K562 (cell line): ENCODE data around the gene ASPDH. TPM values are rescaled to one million over a fixed set of nuclear protein-coding genes. Genes with fewer than 3 reads are reported as not detected.

Source experiments
- ATAC-seq: fragments of 200-7000 bp; cut with Tn5 transposase; 3 replicates; pipeline ENCODE4 v1.9.1; 2020; ENCODE audit warnings: moderate library complexity
- BruUV-seq: library from RNA; stranded (reverse); fragments of 400-500 nt; replicated peaks from 2 replicates; lab custom pipeline; 2021; lab: Mats Ljungman, UMichigan
- CTCF ChIA-PET: fragments of 300-600 bp; formaldehyde crosslinking; extraction: SDS; loops from one replicate; lab custom pipeline; 2021; ENCODE audit warnings: low intra/inter-chr PET ratio; lab: Yijun Ruan, JAX
- POLR2A ChIA-PET: fragments of 300-600, 350-650 bp; sonication (Branson Sonifier 250); formaldehyde crosslinking; extraction: SDS; loops from one replicate; lab custom pipeline; 2021; ENCODE audit warnings: antibody characterized with exemption, inconsistent platforms; lab: Yijun Ruan, JAX
- DNase-seq, 4 experiments: peaks; one replicate each; pipeline versions ENCODE4 v3.0.0 to v3.0.0-alpha.2; 2011 to 2018; ENCODE audit warnings: low spot score in 3 of 4, mixed read lengths in 3 of 4; ENCODE audit errors: extremely low read depth in 1 of 4
- FAIRE-seq: peaks from 2 replicates; lab custom pipeline; 2011; peaks lifted over from hg19 to GRCh38; lab: Jason Lieb, UNC
- H2AFZ ChIP-seq: 2 replicates; pipeline ENCODE4 v1.6.0; 2011; ENCODE audit warnings: low read depth, low read length, control low read depth, inconsistent platforms
- H3K27ac ChIP-seq: fragments of 200-600 bp; 3 replicates; pipeline ENCODE4 v1.8.0; 2011; ENCODE audit warnings: low read depth, mild to moderate bottlenecking, control low read depth, inconsistent platforms, low read length, moderate library complexity, mixed read lengths; ENCODE audit errors: extremely low read depth
- H3K27me3 ChIP-seq, 2 experiments: fragments of 300-600 bp in 1 of 2; 2 replicates in 1 of 2; 3 replicates in 1 of 2; pipeline versions ENCODE4 v1.6.0 to v1.8.0; 2011; ENCODE audit warnings: inconsistent platforms in 2 of 2, low read length in 2 of 2, mild to moderate bottlenecking in 1 of 2, mixed read lengths in 1 of 2, moderate library complexity in 1 of 2; ENCODE audit not compliant: control insufficient read depth in 2 of 2, insufficient read depth in 2 of 2
- H3K36me3 ChIP-seq: fragments of 300-600 bp; 3 replicates; pipeline ENCODE4 v1.8.0; 2011; ENCODE audit warnings: mild to moderate bottlenecking, low read length, inconsistent platforms; ENCODE audit not compliant: control insufficient read depth, insufficient read depth
- H3K4me1 ChIP-seq, 2 experiments: fragments of 200-600 bp in 1 of 2; replicated peaks in 1 of 2; 2 replicates in 1 of 2; 3 replicates in 1 of 2; pipeline versions ENCODE4 v1.5.1 to v1.8.0; 2011; ENCODE audit warnings: inconsistent platforms in 2 of 2, low read length in 2 of 2, mild to moderate bottlenecking in 1 of 2, mixed read lengths in 1 of 2, moderate library complexity in 1 of 2; ENCODE audit not compliant: control insufficient read depth in 2 of 2, insufficient read depth in 2 of 2
- H3K4me2 ChIP-seq: 2 replicates; pipeline ENCODE4 v1.6.1; 2011; ENCODE audit warnings: low read length, control low read depth, inconsistent platforms, mixed read lengths; ENCODE audit not compliant: insufficient read depth
- H3K4me3 ChIP-seq: fragments of 200-600 bp; sonication (generic), shearing (Covaris generic); 2 replicates; pipeline ENCODE4 v1.5.1; 2016; ENCODE audit warnings: control low read depth, inconsistent platforms
- H3K79me2 ChIP-seq: fragments of 200-600 bp; 3 replicates; pipeline ENCODE4 v1.8.0; 2011; ENCODE audit warnings: low read length, inconsistent platforms; ENCODE audit not compliant: control insufficient read depth, insufficient read depth
- H3K9ac ChIP-seq, 2 experiments: 2 replicates each; pipeline versions ENCODE4 v1.6.0 to v1.6.1; 2011; ENCODE audit warnings: low read depth in 2 of 2, low read length in 2 of 2, control low read depth in 1 of 2, inconsistent platforms in 1 of 2, mild to moderate bottlenecking in 1 of 2, mixed read lengths in 1 of 2; ENCODE audit not compliant: insufficient read depth in 1 of 2
- H3K9me1 ChIP-seq: one replicate; pipeline ENCODE4 v1.6.0; 2011; ENCODE audit warnings: inconsistent platforms, mild to moderate bottlenecking, low read length, moderate library complexity; ENCODE audit not compliant: control insufficient read depth, insufficient read depth
- H3K9me3 ChIP-seq: replicated peaks from 2 replicates; pipeline ENCODE4 v1.5.1; 2011; ENCODE audit warnings: low read depth, low read length, inconsistent platforms; ENCODE audit not compliant: control insufficient read depth, insufficient read depth
- H4K20me1 ChIP-seq: replicated peaks from 2 replicates; pipeline ENCODE4 v1.6.1; 2011; ENCODE audit warnings: low read length, inconsistent platforms, mixed read lengths; ENCODE audit not compliant: control insufficient read depth, insufficient read depth
- GATAD2B ChIP-seq: fragments of 450-650 bp; IDR thresholded peaks from 2 replicates; pipeline ENCODE4 v1.6.1; 2017; ENCODE audit warnings: mild to moderate bottlenecking, borderline replicate concordance
- JUNB ChIP-seq: fragments of 450-650 bp; formaldehyde crosslinking; conservative IDR thresholded peaks from 2 replicates; pipeline ENCODE4 v1.4.0; 2020; ENCODE audit warnings: mild to moderate bottlenecking
- PRPF4 ChIP-seq: fragments of 200-400 bp; formaldehyde crosslinking; IDR thresholded peaks from one replicate; pipeline ENCODE4 v1.6.1; 2017; ENCODE audit warnings: low read length, low read depth, mild to moderate bottlenecking; ENCODE audit not compliant: insufficient read depth, poor library complexity, severe bottlenecking
- PYGO2 ChIP-seq: fragments of 450-650 bp; IDR thresholded peaks from 2 replicates; pipeline ENCODE4 v1.6.1; 2016; ENCODE audit warnings: mild to moderate bottlenecking, missing genetic modification characterization, moderate library complexity, missing compliant biosample characterization
- RAD21 ChIP-seq, 2 experiments: fragments of 250-450 bp in 1 of 2; fragments of 450-650 bp in 1 of 2; sonication (Bioruptor Pico) in 1 of 2; formaldehyde crosslinking in 1 of 2; IDR thresholded peaks in 1 of 2; conservative IDR thresholded peaks in 1 of 2; 2 replicates each; pipeline versions ENCODE4 v1.4.0 to v1.8.0; 2020 to 2022; ENCODE audit warnings: mild to moderate bottlenecking in 2 of 2, moderate library complexity in 1 of 2
- SAP30 ChIP-seq: fragments of 200-600 bp; sonication (generic); IDR thresholded peaks from 2 replicates; pipeline ENCODE4 v1.6.1; 2012; ENCODE audit warnings: borderline replicate concordance, low read depth, mild to moderate bottlenecking, moderate library complexity, low read length, control low read depth, inconsistent platforms; ENCODE audit not compliant: insufficient read depth, poor library complexity, severe bottlenecking
- STAT5A ChIP-seq: IDR thresholded peaks from 2 replicates; pipeline ENCODE4 v1.6.1; 2012; ENCODE audit warnings: low read length, inconsistent platforms, borderline replicate concordance
- WGBS: fragments of 100-300 bp; shearing (Covaris generic); methylation state at CpG from one replicate; pipeline ENCODE4 v1.1.6; 2016; ENCODE audit warnings: low coverage, mixed read lengths; ENCODE audit not compliant: insufficient coverage; ENCODE audit errors: missing lambda C conversion rate; 5-methylcytosine and 5-hydroxymethylcytosine counted together
- in situ Hi-C: fragments of 300-500 bp; cut with MboI; formaldehyde crosslinking; loops from 4 replicates; pipeline ENCODE4 v1.15.0; 2018; ENCODE audit warnings: inconsistent platforms, mixed read lengths
- intact Hi-C: fragments of 100-400 bp; cut with micrococcal nuclease; formaldehyde crosslinking; loops from 2 replicates; pipeline ENCODE4 v1.14.2; 2022
- polyA plus RNA-seq, 8 experiments: library from polyadenylated mRNA; depleted of rRNA in 4 of 8; stranded (reverse) in 5 of 8; unstranded in 3 of 8; fragments of >200 nt; fragmentation: Nextera tagmentation in 2 of 8; fragmentation: Illumina TruSeq in 1 of 8; extraction: Ambion mirVana in 2 of 8; extraction: Trizol in 1 of 8; gene quantifications; 2 replicates each; pipeline versions ENCODE4 v1.2.1 to v1.2.3, GENCODE V29; 2011 to 2014; ENCODE audit warnings: inconsistent platforms in 1 of 8, missing spikeins in 1 of 8
- total RNA-seq, 7 experiments: library from RNA; depleted of rRNA in 6 of 7; stranded (reverse); fragments of >200 nt in 6 of 7; fragmentation: Illumina TruSeq in 2 of 7; extraction: Trizol in 2 of 7; gene quantifications; 2 replicates each; pipeline versions ENCODE4 v1.2.1 to v1.2.3, GENCODE V29; 2011 to 2021; ENCODE audit warnings: low replicate concordance in 1 of 7
- TF ChIP-seq, protein P1 (sequence below): fragments of 450-650 bp; IDR thresholded peaks from one replicate; pipeline ENCODE4 v1.6.1; 2018; ENCODE audit warnings: mild to moderate bottlenecking, moderate library complexity; ENCODE audit not compliant: partially characterized antibody
- TF ChIP-seq, protein P2 (sequence below): fragments of 250-450 bp; sonication (Bioruptor Pico); IDR thresholded peaks from 2 replicates; pipeline ENCODE4 v1.4.0; 2020; ENCODE audit warnings: mild to moderate bottlenecking, moderate library complexity

Gene ASPDH
- total and polyA plus RNA-seq, 9 of the 15 experiments (the other 6 are each of a cell fraction or from before 2014, with no cell fraction given) = not detected

DNA sequence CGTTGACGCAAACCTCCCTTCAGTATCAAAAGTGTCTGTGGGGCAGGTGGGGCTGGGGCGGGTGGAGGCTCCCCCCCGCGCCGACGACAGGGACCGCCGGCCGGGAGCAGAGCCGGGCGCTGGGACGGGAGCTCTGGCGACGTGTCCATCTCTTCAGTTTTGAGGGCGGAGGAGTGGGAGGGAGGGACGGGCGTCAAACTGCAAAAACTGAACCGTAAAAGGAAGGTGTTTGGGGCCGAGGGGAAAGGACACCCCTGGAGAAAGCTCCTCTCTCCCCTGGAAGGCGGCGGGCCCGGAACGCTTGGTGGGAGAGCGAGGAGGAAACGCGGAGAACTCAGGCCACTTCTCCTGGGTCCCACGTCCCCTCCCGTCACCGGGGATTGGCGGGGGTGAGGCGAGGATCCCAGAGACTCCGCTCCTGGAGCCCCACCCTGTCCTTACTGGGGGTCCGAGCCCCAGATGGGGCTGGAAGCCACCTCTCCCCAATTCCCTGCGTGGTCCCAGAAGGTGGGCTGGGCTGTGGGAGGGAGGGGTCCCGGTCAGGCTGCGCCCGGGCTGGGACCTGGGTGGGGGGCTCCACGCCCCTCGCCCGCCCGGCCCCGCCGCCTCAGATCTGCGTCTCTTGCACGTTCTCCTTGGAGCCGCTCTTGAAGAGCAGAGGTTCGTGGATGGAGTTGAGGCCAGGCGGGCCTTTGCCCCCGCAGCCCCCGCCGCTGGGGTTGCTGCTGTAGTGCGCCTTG lies 3.4 kb upstream of the ASPDH start:
- TF ChIP-seq RAD21 (CRISPR knock-in tag; conservative IDR thresholded peaks at IDR 0.05 in 1 of 2, IDR thresholded peaks at IDR 0.05 in 1 of 2) = no peak
- TF ChIP-seq JUNB = no peak
- TF ChIP-seq STAT5A = no peak
- TF ChIP-seq, protein P1, sequence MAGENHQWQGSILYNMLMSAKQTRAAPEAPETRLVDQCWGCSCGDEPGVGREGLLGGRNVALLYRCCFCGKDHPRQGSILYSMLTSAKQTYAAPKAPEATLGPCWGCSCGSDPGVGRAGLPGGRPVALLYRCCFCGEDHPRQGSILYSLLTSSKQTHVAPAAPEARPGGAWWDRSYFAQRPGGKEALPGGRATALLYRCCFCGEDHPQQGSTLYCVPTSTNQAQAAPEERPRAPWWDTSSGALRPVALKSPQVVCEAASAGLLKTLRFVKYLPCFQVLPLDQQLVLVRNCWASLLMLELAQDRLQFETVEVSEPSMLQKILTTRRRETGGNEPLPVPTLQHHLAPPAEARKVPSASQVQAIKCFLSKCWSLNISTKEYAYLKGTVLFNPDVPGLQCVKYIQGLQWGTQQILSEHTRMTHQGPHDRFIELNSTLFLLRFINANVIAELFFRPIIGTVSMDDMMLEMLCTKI = no peak
- TF ChIP-seq PRPF4 = no peak
- TF ChIP-seq SAP30 = no peak
- no peak for TF ChIP-seq PYGO2 (tag)
- TF ChIP-seq, protein P2, sequence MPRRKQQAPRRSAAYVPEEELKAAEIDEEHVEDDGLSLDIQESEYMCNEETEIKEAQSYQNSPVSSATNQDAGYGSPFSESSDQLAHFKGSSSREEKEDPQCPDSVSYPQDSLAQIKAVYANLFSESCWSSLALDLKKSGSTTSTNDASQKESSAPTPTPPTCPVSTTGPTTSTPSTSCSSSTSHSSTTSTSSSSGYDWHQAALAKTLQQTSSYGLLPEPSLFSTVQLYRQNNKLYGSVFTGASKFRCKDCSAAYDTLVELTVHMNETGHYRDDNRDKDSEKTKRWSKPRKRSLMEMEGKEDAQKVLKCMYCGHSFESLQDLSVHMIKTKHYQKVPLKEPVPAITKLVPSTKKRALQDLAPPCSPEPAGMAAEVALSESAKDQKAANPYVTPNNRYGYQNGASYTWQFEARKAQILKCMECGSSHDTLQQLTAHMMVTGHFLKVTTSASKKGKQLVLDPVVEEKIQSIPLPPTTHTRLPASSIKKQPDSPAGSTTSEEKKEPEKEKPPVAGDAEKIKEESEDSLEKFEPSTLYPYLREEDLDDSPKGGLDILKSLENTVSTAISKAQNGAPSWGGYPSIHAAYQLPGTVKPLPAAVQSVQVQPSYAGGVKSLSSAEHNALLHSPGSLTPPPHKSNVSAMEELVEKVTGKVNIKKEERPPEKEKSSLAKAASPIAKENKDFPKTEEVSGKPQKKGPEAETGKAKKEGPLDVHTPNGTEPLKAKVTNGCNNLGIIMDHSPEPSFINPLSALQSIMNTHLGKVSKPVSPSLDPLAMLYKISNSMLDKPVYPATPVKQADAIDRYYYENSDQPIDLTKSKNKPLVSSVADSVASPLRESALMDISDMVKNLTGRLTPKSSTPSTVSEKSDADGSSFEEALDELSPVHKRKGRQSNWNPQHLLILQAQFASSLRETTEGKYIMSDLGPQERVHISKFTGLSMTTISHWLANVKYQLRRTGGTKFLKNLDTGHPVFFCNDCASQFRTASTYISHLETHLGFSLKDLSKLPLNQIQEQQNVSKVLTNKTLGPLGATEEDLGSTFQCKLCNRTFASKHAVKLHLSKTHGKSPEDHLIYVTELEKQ (CRISPR knock-in tag) = no peak
- TF ChIP-seq GATAD2B = no peak
- no peaks in the 10 kb centered on the region for H3K79me2 ChIP-seq
- no TSS peak for BruUV-seq
- FAIRE-seq (no peak), DNase-seq (no peak), ATAC-seq (no peak)
- CTCF ChIA-PET = no interaction called here
- WGBS = 62% methylated on average over 12 of the region's 53 CpGs
- H3K27me3 ChIP-seq = no peaks in the 10 kb centered on the region
- H4K20me1 ChIP-seq = no peaks in the 10 kb centered on the region
- H3K4me1 ChIP-seq = peaks cover 0 to 43% of the 10 kb centered on the region in 2 experiments; a peak in 2 of 5 replicates
- H3K9me3 ChIP-seq = no peaks in the 10 kb centered on the region
- no peak overlapping the region for H3K4me3 ChIP-seq
- no peak overlapping the region for H3K27ac ChIP-seq
- no peaks in the 10 kb centered on the region for H3K36me3 ChIP-seq
- H3K4me2 ChIP-seq = no peak overlapping the region
- intact Hi-C loops (no loop called here), in situ Hi-C loops (no loop called here)
- H3K9ac ChIP-seq = no peak overlapping the region
- H2AFZ ChIP-seq = no peak overlapping the region
- POLR2A ChIA-PET = no interaction called here
- H3K9me1 ChIP-seq = no peaks in the 10 kb centered on the region
